HepG2 (cell line): ENCODE results near the gene PCSK6.

Source experiments
- ELF4 ChIP-seq: sonication (generic); formaldehyde crosslinking; IDR thresholded peaks from 2 replicates; pipeline ENCODE4 v1.5.0; 2020; ENCODE audit warnings: missing genetic modification reagents, mild to moderate bottlenecking, moderate library complexity, borderline replicate concordance
- JUND ChIP-seq: sonication (generic); formaldehyde crosslinking; IDR thresholded peaks from 2 replicates; pipeline ENCODE4 v1.8.0; 2022; ENCODE audit warnings: mild to moderate bottlenecking, missing genetic modification reagents
- ZFX ChIP-seq: sonication (generic); formaldehyde crosslinking; IDR thresholded peaks from 2 replicates; pipeline ENCODE4 v1.4.0; 2020; ENCODE audit warnings: mild to moderate bottlenecking, low read depth, missing genetic modification reagents, moderate library complexity
- ZIK1 ChIP-seq: sonication (generic); formaldehyde crosslinking; IDR thresholded peaks from 2 replicates; pipeline ENCODE4 v1.5.0; 2020; ENCODE audit warnings: mild to moderate bottlenecking, low read depth, missing genetic modification reagents, borderline replicate concordance
- ZNF260 ChIP-seq: sonication (generic); formaldehyde crosslinking; IDR thresholded peaks from 2 replicates; pipeline ENCODE4 v1.4.0; 2020; ENCODE audit warnings: missing genetic modification reagents, low read depth, mild to moderate bottlenecking, borderline replicate concordance
- TF ChIP-seq, protein P1 (sequence below): sonication (generic); formaldehyde crosslinking; IDR thresholded peaks from 2 replicates; pipeline ENCODE4 v1.5.0; 2020; ENCODE audit warnings: mild to moderate bottlenecking, missing genetic modification reagents, moderate library complexity

DNA sequence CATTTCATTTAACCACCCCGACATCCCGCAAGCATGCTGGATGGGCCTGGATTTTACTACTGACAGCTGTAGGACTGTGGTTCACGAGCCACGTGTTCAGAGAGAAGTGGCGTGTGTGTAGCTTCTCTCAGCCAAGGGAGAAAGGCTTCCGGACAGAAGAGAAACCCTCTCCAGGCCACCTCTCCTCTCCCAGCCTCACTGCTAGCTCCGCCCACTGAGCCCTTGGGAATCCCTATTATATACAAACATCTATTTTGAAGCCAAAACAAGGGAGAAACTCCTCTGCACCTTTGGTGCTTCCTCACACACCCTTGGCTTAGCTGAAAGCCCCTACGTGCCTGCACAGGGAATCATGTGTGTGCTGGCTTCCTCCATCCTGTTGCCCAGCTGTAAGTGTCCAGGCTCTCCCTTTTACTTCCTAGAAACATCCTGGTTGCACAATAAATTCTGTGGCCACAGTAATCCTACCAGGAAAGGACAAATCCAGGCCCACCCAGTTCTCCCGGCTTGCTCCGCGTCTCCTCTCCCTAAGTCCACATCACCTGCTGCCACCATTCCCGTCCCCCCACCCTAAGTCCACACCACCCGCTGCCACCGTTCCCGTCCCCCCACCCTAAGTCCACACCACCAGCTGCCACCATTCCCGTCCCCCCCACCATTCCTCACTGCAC, 30.5 kb downstream of the PCSK6 start:
- TF ChIP-seq ZNF260 (CRISPR knock-in tag) (no peak), JUND (CRISPR knock-in tag) (no peak), ZIK1 (CRISPR knock-in tag) (no peak), ZFX (CRISPR knock-in tag) (no peak), ELF4 (CRISPR knock-in tag) (no peak)
- TF ChIP-seq, protein P1, sequence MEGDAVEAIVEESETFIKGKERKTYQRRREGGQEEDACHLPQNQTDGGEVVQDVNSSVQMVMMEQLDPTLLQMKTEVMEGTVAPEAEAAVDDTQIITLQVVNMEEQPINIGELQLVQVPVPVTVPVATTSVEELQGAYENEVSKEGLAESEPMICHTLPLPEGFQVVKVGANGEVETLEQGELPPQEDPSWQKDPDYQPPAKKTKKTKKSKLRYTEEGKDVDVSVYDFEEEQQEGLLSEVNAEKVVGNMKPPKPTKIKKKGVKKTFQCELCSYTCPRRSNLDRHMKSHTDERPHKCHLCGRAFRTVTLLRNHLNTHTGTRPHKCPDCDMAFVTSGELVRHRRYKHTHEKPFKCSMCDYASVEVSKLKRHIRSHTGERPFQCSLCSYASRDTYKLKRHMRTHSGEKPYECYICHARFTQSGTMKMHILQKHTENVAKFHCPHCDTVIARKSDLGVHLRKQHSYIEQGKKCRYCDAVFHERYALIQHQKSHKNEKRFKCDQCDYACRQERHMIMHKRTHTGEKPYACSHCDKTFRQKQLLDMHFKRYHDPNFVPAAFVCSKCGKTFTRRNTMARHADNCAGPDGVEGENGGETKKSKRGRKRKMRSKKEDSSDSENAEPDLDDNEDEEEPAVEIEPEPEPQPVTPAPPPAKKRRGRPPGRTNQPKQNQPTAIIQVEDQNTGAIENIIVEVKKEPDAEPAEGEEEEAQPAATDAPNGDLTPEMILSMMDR (CRISPR knock-in tag): no peak
